Mesenchymal stem cell (in vitro differentiated cells and primary cell): ENCODE data around the gene SLC39A2. TPM values are rescaled to one million over a fixed set of nuclear protein-coding genes. Genes with fewer than 3 reads are reported as not detected.

Experiments
- DNase-seq: peaks from one replicate; pipeline ENCODE4 v3.0.0-alpha.2; 2013
- H2AFZ ChIP-seq: one replicate; pipeline ENCODE4 v1.6.1; 2013; ENCODE audit warnings: low read depth, mild to moderate bottlenecking, control low read depth, inconsistent platforms, low read length, moderate library complexity
- H2AK5ac ChIP-seq: 2 replicates; pipeline ENCODE4 v1.6.1; 2013; ENCODE audit warnings: low read length, moderate library complexity, mild to moderate bottlenecking, inconsistent platforms; ENCODE audit not compliant: severe bottlenecking
- H2BK120ac ChIP-seq: one replicate; pipeline ENCODE4 v1.6.1; 2013; ENCODE audit warnings: low read depth, mild to moderate bottlenecking, inconsistent platforms, low read length, moderate library complexity
- H2BK12ac ChIP-seq, 2 experiments: one replicate each; pipeline ENCODE4 v1.6.1; 2013; ENCODE audit warnings: inconsistent platforms in 2 of 2, low read length in 2 of 2, mild to moderate bottlenecking in 2 of 2, moderate library complexity in 2 of 2, control low read depth in 1 of 2
- H2BK15ac ChIP-seq: one replicate; pipeline ENCODE4 v1.6.1; 2013; ENCODE audit warnings: mild to moderate bottlenecking, low read depth, inconsistent platforms; ENCODE audit not compliant: poor library complexity, severe bottlenecking
- H2BK5ac ChIP-seq: 2 replicates; pipeline ENCODE4 v1.6.1; 2013; ENCODE audit warnings: low read depth, mild to moderate bottlenecking, low read length, control low read depth, inconsistent platforms; ENCODE audit not compliant: poor library complexity, severe bottlenecking
- H3K14ac ChIP-seq, 2 experiments: one replicate each; pipeline ENCODE4 v1.6.1; 2013; ENCODE audit warnings: inconsistent platforms in 2 of 2, low read length in 2 of 2, control low read depth in 1 of 2, mild to moderate bottlenecking in 1 of 2, moderate library complexity in 1 of 2
- H3K18ac ChIP-seq, 2 experiments: one replicate each; pipeline ENCODE4 v1.6.1; 2013; ENCODE audit warnings: inconsistent platforms in 2 of 2, low read length in 2 of 2, control low read depth in 1 of 2, low read depth in 1 of 2, mild to moderate bottlenecking in 1 of 2
- H3K23ac ChIP-seq, 2 experiments: one replicate each; pipeline ENCODE4 v1.6.1; 2013; ENCODE audit warnings: inconsistent platforms in 2 of 2, low read length in 2 of 2, mild to moderate bottlenecking in 2 of 2, moderate library complexity in 2 of 2, control low read depth in 1 of 2
- H3K27ac ChIP-seq: 2 replicates; pipeline ENCODE4 v1.5.1; 2013; ENCODE audit warnings: mild to moderate bottlenecking, moderate library complexity, low read length, control low read depth, inconsistent platforms; ENCODE audit not compliant: poor library complexity, severe bottlenecking
- H3K27me3 ChIP-seq, 2 experiments: 2 replicates each; pipeline versions ENCODE4 v1.6.1 to v1.7.0; 2013; ENCODE audit warnings: low read length in 2 of 2, mild to moderate bottlenecking in 2 of 2, moderate library complexity in 2 of 2, control low read depth in 1 of 2, inconsistent platforms in 1 of 2; ENCODE audit not compliant: control insufficient read depth in 1 of 2, insufficient read depth in 1 of 2
- H3K36me3 ChIP-seq, 2 experiments: 2 replicates each; pipeline versions ENCODE4 v1.6.1 to v1.7.0; 2013; ENCODE audit warnings: low read length in 2 of 2, control low read depth in 1 of 2, inconsistent platforms in 1 of 2, low read depth in 1 of 2, mild to moderate bottlenecking in 1 of 2; ENCODE audit not compliant: insufficient read depth in 2 of 2, control insufficient read depth in 1 of 2
- H3K4ac ChIP-seq, 2 experiments: one replicate each; pipeline ENCODE4 v1.6.1; 2013; ENCODE audit warnings: inconsistent platforms in 2 of 2, low read length in 2 of 2, mild to moderate bottlenecking in 2 of 2, moderate library complexity in 2 of 2, control low read depth in 1 of 2, low read depth in 1 of 2
- H3K4me1 ChIP-seq: 2 replicates; pipeline ENCODE4 v1.6.1; 2013; ENCODE audit warnings: low read depth, low read length, control low read depth; ENCODE audit not compliant: control insufficient read depth, insufficient read depth
- H3K4me2 ChIP-seq: 2 replicates; pipeline ENCODE4 v1.6.1; 2013; ENCODE audit warnings: low read length, mild to moderate bottlenecking, inconsistent platforms; ENCODE audit not compliant: poor library complexity, severe bottlenecking
- H3K4me3 ChIP-seq, 2 experiments: 2 replicates each; pipeline versions ENCODE4 v1.5.1 to v1.7.0; 2013; ENCODE audit warnings: low read length in 2 of 2, mild to moderate bottlenecking in 2 of 2, control low read depth in 1 of 2, low read depth in 1 of 2; ENCODE audit not compliant: insufficient read depth in 1 of 2
- H3K79me1 ChIP-seq: replicated peaks from 2 replicates; pipeline ENCODE4 v1.6.1; 2013; ENCODE audit warnings: mild to moderate bottlenecking, control low read depth, low read length, inconsistent platforms; ENCODE audit not compliant: poor library complexity, severe bottlenecking
- H3K9ac ChIP-seq: 2 replicates; pipeline ENCODE4 v1.7.0; 2013; ENCODE audit warnings: mild to moderate bottlenecking, low read length, moderate library complexity
- H3K9me3 ChIP-seq: 2 replicates; pipeline ENCODE4 v1.7.0; 2013; ENCODE audit warnings: mild to moderate bottlenecking, low read length; ENCODE audit not compliant: control insufficient read depth
- H4K8ac ChIP-seq: one replicate; pipeline ENCODE4 v1.6.1; 2013; ENCODE audit warnings: inconsistent platforms, mild to moderate bottlenecking, low read length, moderate library complexity
- H4K91ac ChIP-seq: one replicate; pipeline ENCODE4 v1.6.1; 2013; ENCODE audit warnings: mild to moderate bottlenecking, low read length, inconsistent platforms
- WGBS: methylation state at CpG from one replicate; pipeline ENCODE4 v1.1.7; 2013; ENCODE audit warnings: mixed read lengths; 5-methylcytosine and 5-hydroxymethylcytosine counted together
- small RNA-seq: library from polyadenylated mRNA; stranded (forward); fragments of <200 nt; extraction: miRNeasy Mini kit (QIAGEN cat#:217004); gene quantifications from one replicate; pipeline ENCODE3, GENCODE V24; 2013; ENCODE audit warnings: low read depth

Gene SLC39A2

GRCh38 chr14:21049271-21049673 lies 50.2 kb downstream of the SLC39A2 start:
- H3K9ac ChIP-seq = no peak overlapping the region
- H3K27ac ChIP-seq = no peak overlapping the region
- no peaks in the 10 kb centered on the region for H3K79me1 ChIP-seq
- peaks cover 0 to 6% of the 10 kb centered on the region in 2 experiments for H3K27me3 ChIP-seq
- no peak overlapping the region for H3K23ac ChIP-seq
- no peaks in the 10 kb centered on the region for H3K36me3 ChIP-seq
- H2BK120ac ChIP-seq = no peak overlapping the region
- no peak overlapping the region for H3K14ac ChIP-seq
- no peaks in the 10 kb centered on the region for H3K9me3 ChIP-seq
- no peak overlapping the region for H3K4me2 ChIP-seq
- no peaks in the 10 kb centered on the region for H3K4me1 ChIP-seq
- H2AFZ ChIP-seq = no peak overlapping the region
- no peak overlapping the region for H3K18ac ChIP-seq
- DNase-seq = no peak
- H4K8ac ChIP-seq = no peak overlapping the region
- H3K4me3 ChIP-seq = no peak overlapping the region
- H2AK5ac ChIP-seq = no peak overlapping the region
- no peak overlapping the region for H3K4ac ChIP-seq
- no peak overlapping the region for H4K91ac ChIP-seq
- no peak overlapping the region for H2BK12ac ChIP-seq
- H2BK5ac ChIP-seq = no peak overlapping the region
- WGBS = 84% methylated on average over 3 of the region's 3 CpGs
- no peak overlapping the region for H2BK15ac ChIP-seq

GRCh38 chr14:21050597-21050996 lies 51.5 kb downstream of the SLC39A2 start:
- H3K18ac ChIP-seq = no peak overlapping the region
- H3K9ac ChIP-seq = no peak overlapping the region
- no peak overlapping the region for H3K27ac ChIP-seq
- no peak for DNase-seq
- H3K27me3 ChIP-seq = no peaks in the 10 kb centered on the region
- H3K36me3 ChIP-seq = no peaks in the 10 kb centered on the region
- H4K91ac ChIP-seq = no peak overlapping the region
- WGBS = 74% methylated on average over 2 of the region's 3 CpGs
- H2AK5ac ChIP-seq = no peak overlapping the region
- H4K8ac ChIP-seq = no peak overlapping the region
- H2AFZ ChIP-seq = no peak overlapping the region
- H2BK15ac ChIP-seq = no peak overlapping the region
- no peak overlapping the region for H3K14ac ChIP-seq
- H3K4me1 ChIP-seq = peaks cover 3% of the 10 kb centered on the region
- H3K4me3 ChIP-seq = no peak overlapping the region
- no peaks in the 10 kb centered on the region for H3K9me3 ChIP-seq
- H2BK120ac ChIP-seq = no peak overlapping the region
- no peak overlapping the region for H3K23ac ChIP-seq
- H3K4ac ChIP-seq = no peak overlapping the region
- no peaks in the 10 kb centered on the region for H3K79me1 ChIP-seq
- no peak overlapping the region for H2BK5ac ChIP-seq
- H3K4me2 ChIP-seq = no peak overlapping the region
- H2BK12ac ChIP-seq = no peak overlapping the region

Small RNA genes lying within 50 kb of the gene (small RNA-seq; reads per million reads assigned to genes)
- not detected for gene RN7SL189P
